A204.1 (cell line): ENCODE results near the gene VPS45.

Source experiments
- FAIRE-seq: peaks from 2 replicates; lab custom pipeline; 2012; peaks lifted over from hg19 to GRCh38; lab: Jason Lieb, UNC

The VPS45 gene

GRCh38 chr1:150073516-150073915, 5.9 kb downstream of the VPS45 start:
- FAIRE-seq, result no peak

- no peak for FAIRE-seq
Measured at GRCh38 chr1:150076066-150076465, 8.5 kb downstream of the VPS45 start.

DNA sequence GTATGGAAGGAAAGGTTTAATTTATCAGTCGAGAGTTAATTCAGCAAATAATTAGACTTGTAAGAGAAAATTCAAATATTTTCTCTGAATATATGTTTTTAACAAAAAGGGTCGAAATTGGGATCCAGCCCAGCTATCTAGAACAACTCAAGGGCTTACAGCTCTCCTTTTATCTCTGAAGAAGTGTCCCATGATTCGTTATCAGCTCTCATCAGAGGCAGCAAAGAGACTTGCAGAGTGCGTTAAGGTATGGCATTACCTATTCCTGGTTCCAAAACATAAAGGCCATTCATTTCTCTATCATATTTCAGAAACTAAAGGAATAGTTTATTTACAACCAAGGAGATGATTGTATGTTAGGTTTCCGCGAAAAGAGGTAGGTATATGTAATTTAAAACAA, 9.4 kb downstream of the VPS45 start:
- no peak for FAIRE-seq

DNA sequence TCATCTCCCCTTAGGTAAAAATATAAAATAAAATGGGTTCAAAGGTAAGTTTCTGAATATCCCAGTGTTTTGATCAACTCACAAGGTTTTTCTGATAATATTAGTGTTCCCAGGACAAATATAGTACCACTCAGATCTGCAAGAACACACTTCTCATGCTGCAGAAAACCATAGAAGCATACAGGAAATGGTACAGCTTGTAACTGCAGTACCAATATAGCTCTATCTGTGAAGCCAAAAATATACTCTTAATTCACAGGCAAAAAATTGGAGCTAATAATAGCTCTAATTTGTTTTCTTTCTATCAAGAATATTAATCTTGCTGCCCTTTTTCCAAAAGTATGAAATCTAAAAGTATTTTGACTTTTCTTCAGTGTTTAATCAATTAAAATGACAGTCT, 13.2 kb downstream of the VPS45 start:
- no peak for FAIRE-seq

DNA sequence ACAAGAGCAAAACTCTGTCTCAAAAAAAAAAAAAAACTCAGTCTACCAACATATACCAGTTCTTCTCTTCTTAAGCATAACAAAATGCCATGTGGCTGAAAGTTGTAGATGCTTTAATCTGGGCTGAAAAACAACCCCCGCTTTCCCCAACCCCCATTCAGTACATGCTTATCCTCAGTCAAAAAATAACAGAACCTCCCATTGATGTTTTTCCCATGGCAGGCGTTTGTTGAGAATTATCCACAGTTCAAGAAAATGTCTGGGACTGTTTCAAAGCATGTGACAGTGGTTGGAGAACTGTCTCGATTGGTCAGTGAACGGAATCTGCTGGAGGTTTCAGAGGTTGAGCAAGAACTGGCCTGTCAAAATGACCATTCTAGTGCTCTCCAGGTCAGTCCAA, 14.9 kb downstream of the VPS45 start:
- no peak for FAIRE-seq

DNA sequence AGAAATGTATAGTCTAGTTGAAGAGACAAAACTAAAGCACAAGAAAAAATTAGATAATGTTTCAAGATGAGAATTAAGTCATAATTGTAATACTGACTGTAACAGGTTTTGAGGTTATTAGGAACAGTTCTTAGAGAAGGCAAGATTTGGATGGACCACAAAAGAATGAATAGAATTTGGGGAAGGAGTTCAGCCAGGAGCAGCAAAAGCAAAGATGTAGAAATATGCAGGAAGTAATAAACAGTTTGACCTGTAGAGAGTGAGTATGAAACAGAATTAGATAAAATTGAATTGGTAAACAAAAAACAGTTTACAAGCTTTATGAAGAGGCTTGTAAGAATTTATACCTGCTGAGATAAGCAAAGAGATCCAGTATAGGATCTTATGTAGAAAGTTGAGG, 16.3 kb downstream of the VPS45 start:
- FAIRE-seq, result no peak

GRCh38 chr1:150085406-150085805, 17.8 kb downstream of the VPS45 start:
- FAIRE-seq, result no peak

DNA sequence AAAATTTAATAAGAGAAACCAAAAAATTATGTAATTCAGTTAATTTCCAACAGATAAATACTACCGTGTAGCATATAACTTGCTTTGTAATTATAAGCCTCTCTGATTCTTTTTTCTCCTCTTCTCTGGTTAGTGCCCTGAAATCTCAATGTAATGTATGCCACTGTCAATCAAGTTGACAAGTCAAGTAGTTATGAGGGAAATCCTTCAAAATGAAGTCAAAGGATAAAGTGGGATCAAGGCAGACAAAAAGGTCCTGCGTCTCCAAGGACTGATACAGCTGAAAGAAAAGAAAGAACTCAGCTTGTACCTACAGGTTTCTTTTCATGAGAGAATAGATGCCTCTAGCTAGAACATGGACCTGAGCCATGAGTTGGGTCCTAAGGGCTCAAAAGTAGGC, 19.8 kb downstream of the VPS45 start:
- no peak for FAIRE-seq

DNA sequence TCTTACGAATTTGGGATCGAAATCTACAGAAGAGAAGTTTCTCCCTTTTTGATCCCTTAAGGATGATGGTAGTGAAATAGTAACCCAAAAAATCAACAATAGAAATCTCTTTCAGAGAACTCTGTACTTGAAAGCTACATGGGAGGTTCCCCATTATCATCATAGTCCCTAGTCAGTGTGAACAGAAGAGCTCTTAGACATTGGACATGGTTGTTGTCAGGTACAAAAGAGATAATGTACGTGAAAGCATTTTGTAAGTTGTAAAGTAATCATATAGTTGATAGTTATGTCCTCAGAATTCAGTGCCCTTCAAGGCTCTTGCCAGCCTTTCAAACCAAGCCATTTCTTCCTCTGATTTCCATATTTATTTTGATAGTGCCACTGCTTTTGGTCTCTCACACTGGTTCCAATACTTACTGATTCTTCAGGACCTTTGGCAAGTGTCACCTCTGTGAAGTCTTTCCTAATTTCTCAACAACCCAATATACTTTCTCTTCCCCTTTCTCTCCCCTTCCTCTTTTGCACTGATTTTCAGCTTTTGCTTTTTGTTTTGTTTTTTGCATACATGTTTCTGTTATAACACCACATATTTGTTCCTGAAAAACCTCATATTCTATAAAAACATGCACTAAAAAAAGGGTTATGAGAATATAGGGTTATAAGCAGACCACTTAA, 22.4 kb downstream of the VPS45 start:
- FAIRE-seq, result no peak

DNA sequence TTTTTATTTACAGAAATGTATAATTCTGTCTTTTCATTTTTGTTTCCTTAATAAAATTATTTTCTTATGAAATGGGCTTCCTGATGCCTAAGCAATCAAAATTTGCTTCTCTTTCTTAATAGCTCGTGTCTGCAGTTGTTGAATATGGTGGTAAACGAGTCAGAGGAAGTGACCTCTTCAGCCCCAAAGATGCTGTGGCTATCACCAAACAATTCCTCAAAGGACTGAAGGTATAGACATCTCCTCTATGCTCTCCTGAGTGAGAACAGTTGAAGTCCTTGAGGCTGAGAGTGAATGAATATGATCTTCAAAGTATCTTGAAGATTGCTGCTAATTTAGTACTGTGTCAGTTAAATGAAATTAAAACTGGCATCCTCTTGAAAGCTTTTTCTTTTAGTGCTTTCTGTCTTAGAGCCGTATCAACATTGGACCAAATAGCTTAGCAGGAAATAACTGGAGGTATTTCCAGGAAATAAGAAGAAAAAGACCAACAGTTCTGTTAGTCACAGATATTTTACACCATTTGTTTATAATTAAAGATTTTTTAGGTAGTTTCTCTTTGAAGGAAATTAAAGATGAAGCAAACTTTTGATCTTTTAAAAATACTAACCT, 24.7 kb downstream of the VPS45 start:
- FAIRE-seq, result no peak

DNA sequence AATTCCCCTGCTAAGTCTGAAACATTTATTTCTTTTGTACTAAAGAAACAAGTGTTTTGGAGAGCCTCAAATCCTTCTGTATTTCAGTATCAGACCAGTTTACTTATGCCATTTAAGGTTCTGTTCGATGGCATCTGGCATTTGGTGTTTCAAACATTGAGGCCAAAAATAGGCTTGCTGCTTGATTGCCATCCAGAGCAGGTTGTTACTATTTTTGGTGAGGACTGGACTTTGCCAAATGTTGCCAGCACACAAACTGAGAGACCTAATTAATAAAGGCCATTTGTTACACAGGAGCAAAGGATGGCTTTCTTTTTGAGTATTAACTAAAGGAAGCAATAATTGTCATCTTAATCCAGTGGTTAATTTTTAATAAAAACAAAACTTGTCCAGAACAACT, 26.2 kb downstream of the VPS45 start:
- no peak for FAIRE-seq

GRCh38 chr1:150094734-150095265, 27.2 kb downstream of the VPS45 start:
- FAIRE-seq, result no peak

DNA sequence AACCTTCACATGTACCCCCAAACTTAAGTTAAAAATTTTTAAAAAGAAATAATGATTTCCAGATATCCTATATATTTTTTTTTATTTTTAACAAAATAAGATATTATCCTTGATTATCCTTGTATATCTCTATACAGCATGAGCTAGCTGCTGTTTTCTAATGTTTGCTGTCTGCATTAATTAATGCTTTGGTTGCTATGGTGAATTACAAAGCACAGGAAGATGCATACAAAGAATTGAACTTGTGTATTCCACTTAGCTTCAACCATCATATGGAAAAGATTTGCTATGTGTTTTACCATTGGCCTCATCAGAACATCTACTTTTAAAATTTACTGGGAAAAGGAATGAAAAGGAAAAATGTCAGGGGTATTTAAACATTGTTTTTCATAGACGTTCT, 35.4 kb downstream of the VPS45 start:
- FAIRE-seq, result no peak

DNA sequence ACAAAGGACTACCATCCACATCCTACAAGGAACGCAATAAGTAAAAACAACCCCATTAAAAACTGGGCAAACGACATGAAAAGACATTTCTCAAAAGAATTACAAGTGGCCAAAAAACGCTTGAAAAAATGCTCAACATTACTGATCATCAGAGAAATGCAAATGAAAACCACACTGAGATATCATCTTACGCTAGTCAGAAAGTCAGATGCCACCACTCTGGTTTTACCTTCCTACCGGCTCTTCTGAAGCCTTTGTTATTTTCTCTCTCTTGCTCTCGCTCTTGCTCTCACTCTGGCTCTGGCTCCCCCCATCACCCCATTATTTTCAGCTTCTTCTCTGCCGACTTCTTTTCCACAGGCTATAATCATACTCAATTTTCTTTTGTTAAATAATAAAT, 38.8 kb downstream of the VPS45 start:
- no peak for FAIRE-seq

- no peak for FAIRE-seq
Measured at GRCh38 chr1:150109586-150109985, 42.0 kb downstream of the VPS45 start.

- FAIRE-seq, result no peak
Measured at GRCh38 chr1:150110116-150110515, 42.5 kb downstream of the VPS45 start.

DNA sequence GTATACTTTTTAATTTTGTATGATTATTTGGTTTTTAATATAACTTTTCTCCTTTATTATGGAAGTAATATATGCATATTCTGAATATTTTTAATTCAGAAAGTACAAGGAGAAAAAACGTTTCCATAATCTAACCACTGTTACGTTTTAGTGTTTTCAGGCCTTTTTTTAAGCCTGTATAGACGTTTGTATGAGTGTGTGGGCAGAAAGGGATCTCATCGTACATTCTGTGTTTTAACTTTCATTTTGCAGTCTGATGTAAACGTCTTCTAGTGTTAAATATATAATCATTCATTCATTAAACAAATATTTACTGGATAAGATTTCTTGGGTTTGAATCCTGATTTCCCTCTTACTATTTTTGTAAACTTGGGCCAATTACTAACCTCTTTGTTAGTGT, 44.1 kb downstream of the VPS45 start:
- no peak for FAIRE-seq

GRCh38 chr1:150115121-150115520, 47.5 kb downstream of the VPS45 start:
- FAIRE-seq, result no peak

GRCh38 chr1:150118716-150119115, 51.1 kb downstream of the VPS45 start:
- no peak for FAIRE-seq

DNA sequence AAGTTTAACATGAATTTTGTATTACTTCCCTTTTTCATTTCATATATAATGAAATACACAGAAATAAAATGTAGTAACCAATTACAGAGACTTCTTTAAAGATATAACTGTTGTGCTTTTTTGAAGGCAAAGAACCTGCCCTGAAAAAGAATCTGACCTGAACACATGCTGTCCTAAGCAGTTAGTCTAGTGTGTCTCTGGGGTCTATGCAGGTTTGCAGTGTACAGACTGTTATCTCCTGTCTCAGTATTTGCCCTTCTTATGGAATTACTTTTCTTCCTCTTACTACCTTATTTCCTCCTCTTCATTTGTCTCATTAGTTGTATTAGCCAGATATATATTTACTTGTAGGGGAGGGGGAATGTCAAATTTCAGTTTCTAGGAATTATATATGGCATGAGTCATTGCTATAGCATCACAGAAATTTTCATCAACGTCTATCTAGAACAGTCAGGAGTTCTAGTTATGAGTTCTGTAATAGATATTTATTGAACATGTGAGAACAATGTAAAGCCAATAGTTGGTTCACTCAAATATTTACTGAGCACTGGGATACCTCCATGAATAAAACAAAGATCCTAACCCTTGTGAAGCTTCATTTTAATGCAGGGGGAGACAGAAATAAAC, 53.8 kb downstream of the VPS45 start:
- FAIRE-seq, result no peak

DNA sequence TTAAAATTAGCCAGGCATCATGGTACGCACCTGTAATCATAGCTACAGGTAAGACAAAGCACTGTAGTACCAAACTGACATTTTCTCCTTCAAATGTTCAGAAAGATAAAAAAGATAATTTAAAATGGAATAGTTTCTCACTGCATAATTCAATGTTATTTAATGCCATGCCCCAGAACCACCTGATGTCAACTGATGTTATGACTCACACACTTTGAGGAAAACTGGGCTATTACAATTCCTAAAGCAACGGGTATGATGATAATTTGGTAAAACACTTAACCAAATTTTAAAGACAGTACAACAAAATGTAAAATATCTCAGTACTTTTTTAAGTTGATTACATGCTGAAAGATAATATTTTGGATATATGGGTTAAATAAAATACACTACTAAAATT, 59.2 kb downstream of the VPS45 start:
- no peak for FAIRE-seq

GRCh38 chr1:150127464-150127863, 59.9 kb downstream of the VPS45 start:
- FAIRE-seq, result no peak

DNA sequence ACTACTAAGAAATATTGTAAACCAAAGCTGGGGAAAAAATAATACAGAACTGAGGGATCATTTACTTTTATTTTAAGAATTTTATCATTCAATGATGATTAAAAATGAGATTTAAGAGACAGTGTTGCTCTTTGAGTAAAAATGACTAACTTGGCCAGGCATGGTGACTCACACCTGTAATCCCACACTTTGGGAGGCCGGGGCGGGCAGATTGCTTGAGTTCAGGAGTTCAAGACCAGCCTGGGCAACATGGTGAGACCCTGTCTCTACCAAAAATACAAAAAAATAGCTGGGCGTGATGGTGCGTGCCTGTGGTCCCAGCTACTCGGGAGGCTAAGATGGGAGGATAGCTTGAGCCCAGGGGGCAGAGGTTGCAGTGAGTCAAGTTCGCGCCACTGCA, 60.3 kb downstream of the VPS45 start:
- no peak for FAIRE-seq

GRCh38 chr1:150132372-150132771, 64.8 kb downstream of the VPS45 start:
- no peak for FAIRE-seq
